ENCODE measurements around the gene ZNF24.

ZNF24 gene

DNA sequence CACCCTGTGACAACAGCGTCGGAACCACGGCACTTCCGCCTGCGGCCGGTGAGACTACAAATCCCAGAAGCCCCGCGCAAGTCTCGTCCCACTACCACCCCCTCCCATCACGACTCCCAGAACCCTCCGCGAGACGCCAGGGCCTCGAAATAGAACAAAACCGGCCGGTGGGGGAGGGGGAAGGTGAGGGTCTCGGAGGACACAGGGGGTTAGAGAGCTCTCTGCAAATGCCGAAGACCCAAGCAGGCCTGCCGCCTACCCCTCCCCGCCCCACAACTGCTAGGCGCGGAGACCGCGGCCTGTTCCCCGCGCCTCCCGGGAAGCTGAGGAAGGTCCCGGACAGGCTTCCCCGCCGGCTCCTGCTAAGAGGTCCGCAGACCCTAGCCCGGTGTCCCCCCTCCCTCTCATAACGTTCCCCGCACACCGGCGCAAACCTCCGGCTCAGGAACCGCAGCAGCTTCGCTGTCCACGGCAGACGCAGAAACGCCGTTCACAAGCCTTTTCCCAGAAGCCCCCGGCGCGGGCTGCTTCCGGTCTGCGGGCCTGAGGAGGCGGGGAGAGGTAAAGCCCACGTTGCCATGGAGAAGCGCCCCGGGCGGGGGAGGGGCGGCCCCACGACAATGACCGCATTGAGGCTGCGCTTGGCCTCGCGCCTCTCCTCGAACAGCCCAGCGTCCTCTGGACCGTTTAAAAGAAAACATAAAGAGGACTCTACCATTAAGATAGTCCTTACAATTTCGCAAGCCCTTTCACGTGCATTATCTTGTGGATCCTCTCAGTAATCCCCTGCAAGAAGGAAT lies at the start of gene ZNF24:
TSS of gene ZNF24 (minus strand) at position 485 of the 800 bp plus-strand sequence. CDS start 3,770 bp downstream, outside the sequence.
- peak; percentile 87 for DNase-seq (ENCODE audit: low read depth)

DNA sequence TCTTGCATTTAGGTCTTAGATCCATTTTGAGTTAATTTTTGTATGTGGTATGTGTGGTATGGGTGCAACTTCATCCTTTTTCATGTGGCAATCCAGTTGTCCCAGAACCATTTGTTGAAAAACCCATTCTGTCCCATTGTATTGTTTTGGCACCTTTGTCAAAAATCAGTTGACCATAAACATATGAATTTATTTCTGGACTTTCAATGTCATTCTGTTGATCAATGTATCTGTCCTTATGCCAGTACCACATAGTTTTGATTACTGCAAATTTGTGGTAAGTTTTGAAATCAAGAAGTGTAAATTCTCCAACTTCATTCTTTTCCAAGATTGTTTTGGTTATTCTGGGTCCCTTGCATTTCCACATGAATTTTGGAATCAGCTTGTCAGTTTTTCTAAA lies 49.5 kb upstream of the ZNF24 start:
- no peak for DNase-seq (ENCODE audit: low read depth)

DNA sequence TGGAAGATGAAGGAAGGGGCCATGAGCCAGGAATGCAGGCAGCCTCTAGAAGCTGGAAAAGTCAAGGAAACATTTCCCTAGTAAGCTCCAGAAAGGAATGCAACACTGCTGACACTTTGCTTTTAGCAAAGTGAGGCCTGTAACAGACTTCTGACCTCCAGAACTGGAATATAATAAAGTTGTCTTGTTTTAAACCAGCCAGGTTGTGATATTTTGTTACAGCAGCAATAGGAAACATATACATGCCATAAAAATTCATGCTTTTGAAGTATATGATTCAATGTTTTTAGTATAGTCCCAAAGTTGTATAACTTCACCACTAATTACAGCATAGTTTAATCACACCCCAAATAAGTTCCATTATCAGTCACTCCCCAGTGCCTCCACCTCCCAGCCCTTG lies 48.2 kb upstream of the ZNF24 start:
- DNase-seq (ENCODE audit: low read depth) = no peak

DNA sequence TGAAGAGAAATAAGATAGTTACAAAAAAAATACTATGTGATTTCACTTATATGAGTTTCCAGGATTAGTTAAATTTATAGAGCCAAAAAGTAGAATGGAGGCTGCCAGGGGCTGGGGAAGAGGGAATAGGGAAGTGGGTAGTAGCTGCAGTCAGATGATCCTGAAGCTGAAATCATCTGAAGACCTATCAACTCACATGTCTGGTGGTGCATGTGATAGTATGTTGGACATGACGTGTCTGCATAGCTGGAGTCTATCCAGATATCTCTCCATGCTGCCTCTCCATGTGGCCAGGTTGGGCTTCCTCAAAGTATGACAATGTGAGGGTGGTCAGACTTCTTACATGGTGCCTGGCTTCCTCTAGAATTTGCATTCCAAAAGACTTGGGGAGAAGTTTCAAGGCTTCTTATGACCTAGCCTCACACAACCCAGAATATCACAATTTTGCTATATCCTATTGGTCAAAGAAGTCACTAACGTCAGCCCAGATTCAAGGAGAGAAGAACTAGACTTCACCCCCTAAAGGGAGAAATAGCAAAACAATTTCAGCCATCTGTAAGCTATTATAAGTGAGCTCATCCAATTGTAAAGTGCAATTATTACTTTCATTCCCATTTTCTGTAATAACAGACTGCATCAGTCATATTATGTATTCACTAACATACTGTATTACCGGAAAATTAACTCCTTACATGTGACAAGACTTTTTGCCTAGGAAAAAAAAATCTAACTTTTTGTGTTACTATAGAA lies 46.9 kb upstream of the ZNF24 start:
- no peak for DNase-seq (ENCODE audit: low read depth)

DNA sequence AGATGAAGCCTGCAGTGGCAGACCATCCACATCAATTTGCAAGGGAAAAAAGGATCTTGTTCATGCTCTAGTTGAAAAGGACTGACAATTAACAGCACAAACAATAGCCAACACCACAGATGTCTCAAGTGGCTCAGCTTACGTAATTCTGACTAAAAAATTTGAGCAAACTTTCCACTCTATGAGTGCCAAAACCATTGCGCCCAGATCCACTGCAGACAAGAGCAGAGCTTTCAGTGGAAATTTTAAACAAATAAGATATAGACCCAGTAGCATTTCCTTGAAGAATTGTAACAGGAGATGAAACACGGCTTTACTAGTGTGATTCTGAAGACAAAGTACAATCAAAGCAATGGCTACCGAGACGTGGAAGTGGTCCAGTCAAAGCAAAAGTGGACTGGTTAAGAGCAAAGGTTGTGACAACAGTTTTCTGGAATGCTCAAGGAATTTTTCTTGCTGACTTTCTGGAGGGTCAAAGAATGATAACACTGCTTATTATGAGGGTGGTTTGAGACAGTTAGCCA lies 44.9 kb upstream of the ZNF24 start:
- no peak for DNase-seq (ENCODE audit: low read depth)

DNA sequence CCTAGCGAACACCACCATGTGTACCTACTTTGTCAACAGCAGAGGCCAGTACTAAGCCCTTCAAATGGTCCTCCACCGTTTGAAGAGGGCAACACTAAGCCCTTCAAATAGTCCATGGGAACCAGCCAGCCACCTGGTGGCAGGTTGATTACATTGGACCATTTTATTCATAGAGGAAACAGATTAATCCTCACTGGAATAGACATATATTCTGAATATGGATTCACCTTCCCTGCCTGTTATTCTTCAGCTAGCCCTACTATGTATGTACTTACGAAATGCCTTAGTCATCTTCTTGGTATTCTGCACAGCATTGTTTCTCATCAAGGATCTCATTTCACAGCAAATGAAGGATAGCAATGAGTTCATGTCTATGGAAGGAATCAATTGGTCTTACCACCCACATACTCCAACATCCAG lies 42.9 kb upstream of the ZNF24 start:
- no peak for DNase-seq (ENCODE audit: low read depth)

DNA sequence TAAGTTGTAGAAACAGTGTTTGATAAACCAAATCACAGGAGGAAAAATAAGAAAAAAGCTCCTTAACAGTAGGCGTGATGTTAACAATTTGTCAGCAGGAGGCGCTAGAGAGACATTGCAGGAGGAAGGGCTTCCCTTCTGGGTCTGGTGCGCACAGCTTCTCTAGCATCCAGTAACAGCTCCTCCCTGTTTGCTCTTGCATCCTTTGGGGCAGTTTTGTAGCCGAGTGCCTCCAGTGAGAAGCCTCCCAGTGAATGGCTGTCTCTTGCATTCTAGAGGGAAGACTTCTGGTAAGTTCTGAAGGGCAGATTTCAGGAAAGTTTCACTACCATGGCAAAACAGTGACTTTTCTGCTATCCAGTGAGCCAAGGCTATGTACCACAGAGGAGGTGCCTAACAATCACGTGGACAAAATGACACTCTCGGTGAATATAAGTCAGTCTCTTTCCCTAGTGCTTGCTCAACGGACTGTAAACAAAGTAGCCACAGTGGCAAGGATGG lies 42.4 kb upstream of the ZNF24 start:
- peak; percentile 45 for DNase-seq (ENCODE audit: low read depth)

DNA sequence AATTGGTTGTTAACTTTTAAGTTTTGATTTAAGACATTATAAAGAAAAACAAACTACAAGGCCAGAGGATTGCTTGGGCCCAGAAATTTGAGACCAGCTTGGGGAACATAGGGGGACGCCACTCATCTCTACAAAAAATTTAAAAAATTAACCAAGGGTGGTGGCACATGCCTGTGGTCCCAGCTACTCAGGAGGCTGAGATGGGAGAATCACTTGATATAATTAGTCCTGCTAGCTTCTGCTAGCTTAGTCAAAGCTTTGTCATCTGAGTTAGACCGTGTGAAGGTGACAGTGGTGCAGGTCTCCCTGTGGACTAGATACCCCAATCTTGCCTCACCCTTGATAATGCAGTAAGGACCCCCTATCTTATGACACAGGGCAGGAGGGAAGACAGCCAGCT lies 38.9 kb upstream of the ZNF24 start:
- DNase-seq (ENCODE audit: low read depth) = no peak

DNA sequence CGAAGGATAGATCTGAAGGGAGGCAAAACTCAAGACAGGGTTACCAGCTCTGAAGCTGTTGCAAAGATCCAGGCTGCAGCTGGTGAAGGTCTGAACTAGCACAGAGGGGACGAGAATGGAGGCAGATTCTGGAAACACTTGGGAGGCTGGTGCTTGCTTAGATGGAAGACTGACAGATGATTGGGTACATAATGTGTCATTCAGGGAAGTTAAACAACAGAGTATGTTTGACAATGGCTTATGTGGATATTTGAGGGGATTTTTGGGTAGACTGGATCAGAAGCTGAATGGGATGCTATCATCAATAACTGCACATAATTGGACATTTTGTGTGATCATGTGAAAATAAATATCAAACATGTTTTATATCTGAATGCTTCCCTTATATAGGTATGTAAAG lies 35.2 kb upstream of the ZNF24 start:
- no peak for DNase-seq (ENCODE audit: low read depth)

DNA sequence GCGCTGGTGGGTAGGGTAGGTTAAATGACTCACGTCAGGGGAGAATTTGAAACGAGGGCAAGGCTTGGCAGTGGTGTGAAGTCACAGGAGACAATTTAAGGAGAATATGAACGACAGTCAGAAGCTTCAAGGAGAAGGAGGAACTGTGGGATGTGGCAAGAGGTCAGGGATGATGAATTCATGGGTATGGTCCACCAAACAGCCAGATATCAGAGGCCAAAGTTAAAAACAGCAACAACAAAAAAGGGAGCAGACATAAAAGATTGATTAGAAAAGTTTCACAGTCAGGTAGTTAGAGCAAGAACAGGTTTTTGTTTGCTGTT lies 34.3 kb upstream of the ZNF24 start:
- no peak for DNase-seq (ENCODE audit: low read depth)

DNA sequence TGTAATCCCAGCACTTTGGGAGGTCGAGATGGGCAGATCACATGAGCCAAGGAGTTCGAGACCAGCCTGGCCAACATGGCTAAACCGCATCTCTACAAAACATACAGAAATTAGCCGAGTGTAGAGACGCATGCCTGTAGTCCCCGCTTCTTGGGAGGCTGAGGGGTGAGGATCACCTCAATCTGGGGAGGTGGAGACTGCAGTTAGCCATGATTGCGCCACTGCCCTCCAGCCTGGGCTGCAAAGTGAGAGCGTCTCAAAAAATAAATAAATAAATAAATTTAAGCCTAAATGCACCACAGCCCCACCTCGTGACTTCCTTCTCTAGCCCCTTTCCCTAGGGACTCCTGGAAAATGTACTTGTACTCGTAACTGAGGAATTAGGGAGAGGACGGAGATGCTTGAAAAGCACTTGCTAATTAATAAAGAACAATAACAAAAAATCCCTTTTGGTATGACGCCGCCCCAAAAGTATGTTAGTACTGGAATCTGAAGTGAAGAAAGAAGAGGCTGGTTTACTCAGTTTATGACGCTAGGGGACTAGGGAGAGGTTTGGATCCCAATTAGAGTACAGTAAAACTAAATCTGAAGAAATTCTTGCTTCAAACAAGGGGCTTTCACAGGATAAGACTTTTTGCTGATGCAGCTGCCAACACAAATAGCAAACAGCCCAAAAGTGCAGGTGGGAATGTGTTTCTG lies 33.8 kb upstream of the ZNF24 start:
- DNase-seq (ENCODE audit: low read depth) = no peak

DNA sequence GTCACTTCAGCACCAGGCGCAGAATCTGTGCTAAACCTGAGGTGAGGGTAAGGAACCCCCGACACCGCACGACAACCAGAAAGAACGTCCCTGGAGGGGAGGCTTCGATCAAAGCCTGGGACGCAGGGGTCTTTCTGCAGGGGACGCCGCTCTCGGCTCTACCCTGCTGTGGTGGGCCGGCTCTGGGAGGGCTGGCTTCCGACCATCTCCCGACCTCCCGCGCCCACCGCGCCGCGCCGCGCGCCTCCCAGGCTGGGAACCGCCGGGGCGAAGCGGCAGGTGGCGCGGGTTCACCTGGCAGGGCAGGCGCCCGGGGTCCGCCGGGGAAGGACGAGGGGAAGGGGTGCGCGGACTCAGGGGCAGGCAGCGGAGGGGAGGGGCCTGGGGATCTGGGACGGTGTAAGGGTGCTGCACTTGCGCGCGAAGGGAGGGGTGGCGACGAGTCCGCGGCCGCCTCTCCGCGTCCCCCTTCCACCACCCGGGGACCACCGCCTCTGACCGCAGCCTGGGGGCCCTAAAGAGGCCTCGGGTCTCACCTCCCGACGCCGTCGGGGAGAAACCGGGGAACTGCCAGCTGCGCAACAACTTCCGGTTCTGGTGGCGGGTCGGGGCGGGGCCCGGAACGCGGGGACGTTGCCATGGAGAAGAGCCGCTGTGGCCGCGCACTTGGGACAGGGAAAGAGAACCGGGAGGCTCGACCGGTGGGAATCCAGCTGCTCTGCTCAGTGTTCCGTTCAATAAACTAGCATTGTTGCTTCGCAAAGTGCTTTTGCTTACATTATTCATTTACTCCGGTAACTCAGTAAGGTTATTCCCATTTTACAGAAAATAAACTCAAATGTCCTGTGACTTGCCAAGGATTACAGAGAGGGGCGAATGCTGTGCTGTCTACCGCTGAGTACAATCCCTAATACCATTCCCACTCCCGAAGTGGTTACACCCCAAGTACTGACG lies 32.8 kb upstream of the ZNF24 start, which contains the start of gene ZNF396:
TSS of gene ZNF396 (minus strand) at position 596 of the 954 bp plus-strand sequence. CDS start 3,045 bp downstream, outside the sequence.
- peak; percentile 50 for DNase-seq (ENCODE audit: low read depth)

DNA sequence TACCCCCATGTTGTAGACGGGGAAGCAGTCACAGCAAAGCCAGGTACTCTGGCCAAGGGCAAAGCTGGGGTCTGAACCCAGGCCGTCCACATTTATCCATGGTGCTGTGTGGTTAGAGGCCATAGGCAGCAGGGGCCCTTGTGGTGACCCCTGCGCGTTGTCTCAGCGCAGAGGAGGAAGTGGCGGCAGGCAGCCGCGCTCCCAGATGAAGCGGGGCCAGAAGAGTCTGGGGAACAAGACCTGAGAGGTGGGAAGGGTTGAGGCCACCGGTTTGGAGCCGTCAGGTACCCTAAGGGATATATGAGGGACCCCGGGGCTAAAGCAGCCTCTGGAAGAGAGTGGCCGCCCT lies 32.1 kb upstream of the ZNF24 start:
- DNase-seq (ENCODE audit: low read depth) = no peak

DNA sequence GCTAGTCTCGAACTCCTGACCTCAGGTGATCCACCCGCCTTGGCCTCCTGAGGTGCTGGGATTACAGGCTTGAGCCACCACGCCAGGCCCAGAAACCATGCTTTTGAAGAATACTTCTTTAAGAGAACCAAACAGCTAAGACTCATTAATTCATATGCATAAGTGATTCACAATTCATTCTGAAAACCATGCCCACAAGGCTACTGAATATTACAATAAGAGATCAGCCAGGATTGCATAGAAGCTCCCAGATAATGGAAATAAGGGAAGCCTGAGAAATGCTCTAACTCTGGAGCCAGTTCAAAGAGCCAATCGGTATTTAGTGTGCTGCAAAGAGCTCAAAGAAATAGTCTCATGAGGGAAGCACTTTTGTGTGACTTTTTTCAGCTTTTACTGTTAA lies 30.5 kb upstream of the ZNF24 start:
- DNase-seq (ENCODE audit: low read depth) = no peak

DNA sequence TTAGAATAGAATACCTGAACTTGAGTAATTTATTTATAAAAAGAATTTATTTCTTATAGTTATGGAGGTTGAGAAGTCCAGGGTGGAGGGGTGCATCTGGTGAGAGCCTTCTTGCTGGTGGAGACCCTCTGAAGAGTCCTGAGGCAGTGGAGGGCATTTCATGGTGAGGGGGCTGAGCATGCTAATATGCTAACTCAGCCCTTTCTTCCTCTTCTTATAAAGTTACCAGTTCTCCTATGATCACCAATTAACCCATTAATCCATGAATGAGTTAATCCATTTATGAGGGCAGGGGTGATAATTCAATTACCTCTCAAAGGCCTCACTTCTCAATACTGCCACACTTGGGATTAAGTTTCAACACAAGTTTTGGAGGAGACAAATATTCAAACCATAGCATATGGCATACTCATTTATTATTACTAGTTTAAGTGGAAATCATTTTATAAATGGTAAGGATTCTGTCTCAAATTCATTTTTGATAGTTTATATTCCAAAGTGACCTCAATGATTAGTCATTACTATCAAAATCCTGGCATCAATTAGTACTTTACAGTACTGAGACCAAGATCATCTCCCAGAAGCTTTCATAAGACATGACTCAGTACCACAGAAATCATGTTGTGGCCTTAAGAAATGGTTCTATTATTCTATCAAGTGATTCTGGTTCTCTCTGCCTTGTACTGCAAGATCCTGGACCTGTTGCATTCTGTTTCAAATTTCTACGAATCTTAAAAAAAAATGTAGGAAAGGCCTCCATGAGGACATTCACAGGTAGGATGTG lies 27.4 kb upstream of the ZNF24 start:
- no peak for DNase-seq (ENCODE audit: low read depth)

DNA sequence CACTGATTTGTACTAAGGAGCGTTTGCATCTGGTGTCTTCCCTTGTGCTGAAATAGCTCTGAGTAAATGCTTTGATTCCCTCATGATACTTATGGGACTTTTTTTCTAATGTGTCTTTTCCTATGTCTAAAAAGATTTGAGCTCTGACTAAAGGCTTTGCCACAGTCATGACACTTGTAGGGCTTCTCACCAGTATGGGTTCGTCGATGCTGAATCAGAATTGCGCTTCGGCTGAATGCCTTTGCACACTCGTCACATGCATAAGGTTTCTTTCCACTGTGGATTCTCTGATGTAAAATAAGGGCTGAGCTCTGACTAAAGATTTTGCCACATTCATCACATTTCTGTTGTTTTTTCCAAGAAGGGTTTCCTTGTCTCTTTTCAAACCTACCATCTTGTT lies 24.9 kb upstream of the ZNF24 start:
- DNase-seq (ENCODE audit: low read depth) = no peak

DNA sequence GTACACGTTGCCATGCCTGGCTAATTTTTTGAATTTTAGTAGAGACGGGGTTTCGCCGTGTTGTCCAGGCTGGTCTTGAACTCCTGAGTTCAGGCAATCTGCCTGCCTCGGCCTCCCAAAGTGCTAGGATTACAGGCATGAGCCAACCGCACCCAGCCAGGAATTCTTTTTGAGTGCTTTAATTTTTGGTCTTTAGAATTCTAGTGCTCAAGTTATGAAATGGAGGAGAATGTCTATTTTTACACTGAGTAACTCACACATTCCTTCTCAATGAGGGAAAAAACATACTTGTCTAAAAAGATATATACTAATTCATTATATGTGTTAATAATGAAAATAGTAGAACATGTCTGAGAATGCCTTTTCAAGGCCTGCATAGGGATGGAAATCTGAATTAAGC lies 24.4 kb upstream of the ZNF24 start:
- DNase-seq (ENCODE audit: low read depth) = no peak

DNA sequence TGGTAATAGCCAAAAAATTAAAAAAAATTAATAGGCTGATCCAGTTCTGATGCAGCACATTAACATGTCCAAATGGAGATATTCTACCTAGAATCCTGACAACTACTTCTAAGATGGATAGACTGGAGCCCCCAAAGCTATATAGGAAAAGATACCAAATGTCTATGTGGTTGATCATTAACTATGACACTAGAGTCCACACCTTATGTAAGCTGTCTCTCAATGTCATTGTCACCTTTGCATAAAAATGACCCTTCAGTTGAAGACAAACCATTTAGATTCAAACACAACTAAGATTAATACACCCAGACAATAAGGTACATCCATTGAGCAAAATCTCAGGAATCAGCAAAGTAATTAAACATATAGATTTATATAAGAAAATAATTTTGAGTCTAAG lies 18.3 kb upstream of the ZNF24 start:
- no peak for DNase-seq (ENCODE audit: low read depth)

DNA sequence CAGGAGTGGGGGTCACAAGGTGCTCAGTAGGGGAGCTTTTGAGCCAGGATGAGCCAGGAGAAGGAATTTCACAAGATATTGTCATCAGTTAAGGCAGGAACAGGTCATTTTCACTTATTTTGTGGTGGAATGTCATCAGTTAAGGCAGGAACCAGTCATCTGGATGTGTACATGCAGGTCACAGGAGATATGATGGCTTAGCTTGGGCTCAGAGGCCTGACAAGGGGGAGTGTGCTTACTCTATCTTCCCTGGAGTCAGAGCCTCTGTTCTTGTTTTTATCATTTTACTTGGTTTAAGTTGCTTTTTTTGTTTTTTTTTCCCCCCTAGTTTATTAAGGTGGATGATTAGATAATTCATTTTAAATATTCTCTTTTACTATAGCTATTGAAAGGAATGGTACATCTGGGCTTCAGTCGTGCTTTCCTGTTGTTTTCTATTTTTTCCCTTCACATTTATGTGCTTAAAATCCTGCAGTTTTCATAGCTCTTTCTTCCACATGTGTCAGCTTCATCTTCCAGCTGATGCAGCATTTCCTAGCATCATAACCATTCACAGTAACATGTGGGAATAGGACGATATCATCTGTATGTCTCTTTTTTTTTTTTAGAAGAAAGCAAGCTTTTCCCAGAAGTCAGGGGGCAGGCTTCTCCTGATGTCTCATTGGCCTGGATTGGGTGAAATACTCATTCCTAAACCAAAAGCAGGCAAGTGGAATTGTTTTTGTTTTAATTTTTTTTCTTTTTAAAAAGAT lies 17.5 kb upstream of the ZNF24 start:
- DNase-seq (ENCODE audit: low read depth) = no peak

DNA sequence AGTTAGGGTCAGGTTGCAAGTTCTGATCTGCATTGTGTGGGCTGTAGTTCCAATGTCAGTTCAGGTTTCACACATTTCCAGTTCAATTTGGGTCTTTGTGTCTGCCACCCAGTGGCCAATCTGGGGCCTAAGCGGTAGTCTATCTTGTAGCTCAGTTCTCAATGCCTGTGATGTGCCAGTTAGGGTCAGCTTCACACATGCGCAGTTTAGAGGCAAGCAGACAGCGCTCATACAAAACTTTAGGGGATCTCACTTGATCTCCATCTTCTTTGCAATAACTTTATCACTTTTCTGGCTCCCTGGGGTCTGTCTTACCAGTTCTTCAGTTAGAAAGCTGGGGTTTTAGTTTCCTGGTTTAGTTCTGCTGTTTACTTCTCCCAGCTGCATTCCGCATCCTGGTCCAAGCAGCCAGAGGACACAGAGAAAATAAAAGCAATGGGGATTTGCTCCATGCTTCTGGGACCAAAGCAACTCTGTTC lies 11.0 kb upstream of the ZNF24 start:
- DNase-seq (ENCODE audit: low read depth) = peak; percentile 35

Data from stimulated activated CD8-positive, alpha-beta memory T cell treated with anti-CD3 and anti-CD28 coated beads, Interleukin-12 subunit alpha, Interleukin-12 subunit beta, amount 100 ng/mL, for 1 hour (primary cell).